ENCODE data around the gene TMEM218. TPM values are rescaled to one million over a fixed set of nuclear protein-coding genes. Genes with fewer than 3 reads are reported as not detected.

TMEM218 gene
- total RNA-seq, 1 experiment from 2014 or later, result 17.9 TPM

DNA sequence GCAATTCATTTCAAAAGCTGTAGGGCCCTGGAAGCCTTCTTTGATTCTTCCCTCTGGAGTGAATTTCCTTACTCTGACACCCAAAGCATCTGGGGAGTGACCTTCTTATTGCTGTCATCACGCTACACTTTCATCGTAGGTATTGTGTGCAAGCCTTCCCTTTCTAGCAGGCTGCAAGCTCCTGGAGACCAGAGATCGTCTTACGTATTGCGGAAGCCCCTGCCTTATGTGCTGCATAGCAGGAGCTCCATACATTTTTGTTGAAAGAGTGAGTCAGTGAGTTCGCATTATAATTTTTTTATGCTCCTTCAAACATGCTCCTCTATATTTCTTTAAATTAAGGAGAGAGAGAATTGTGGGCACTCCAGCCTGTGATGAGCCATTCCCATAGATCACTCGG is 21.2 kb upstream of the TMEM218 start (continued):
- TF ChIP-seq ZBTB33 (IDR thresholded peaks at IDR 0.05; ENCODE audit: extremely low read depth, insufficient replicate concordance, low read length) (no peak), POLR2A (IDR thresholded peaks at IDR 0.05; ENCODE audit: borderline replicate concordance, extremely low read depth, insufficient read depth, insufficient read length) (no peak), POLR2AphosphoS5 (IDR thresholded peaks at IDR 0.05; ENCODE audit: low read depth, low read length) (no peak), YY1 (IDR thresholded peaks at IDR 0.05; ENCODE audit: extremely low read depth, insufficient replicate concordance, low read depth, low read length) (no peak), ELF1 (IDR thresholded peaks at IDR 0.05; ENCODE audit: borderline replicate concordance, low read depth) (no peak)
- TF ChIP-seq, protein P1, sequence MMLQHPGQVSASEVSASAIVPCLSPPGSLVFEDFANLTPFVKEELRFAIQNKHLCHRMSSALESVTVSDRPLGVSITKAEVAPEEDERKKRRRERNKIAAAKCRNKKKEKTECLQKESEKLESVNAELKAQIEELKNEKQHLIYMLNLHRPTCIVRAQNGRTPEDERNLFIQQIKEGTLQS (IDR thresholded peaks at IDR 0.05), result no peak

GRCh38 chr11:125132071-125132470 is 20.6 kb upstream of the TMEM218 start:
- H3K9me3 ChIP-seq (ENCODE audit: control insufficient read depth in 1 of 2, insufficient read depth in 1 of 2, low read depth in 1 of 2, low read length in 2 of 2), result no peaks in the 10 kb centered on the region
- no peaks in the 10 kb centered on the region for H4K20me1 ChIP-seq (ENCODE audit: insufficient read depth)
- DNase-seq (ENCODE audit: low read depth, low spot score) (no peak), ATAC-seq (no peak)
- H3K27me3 ChIP-seq (ENCODE audit: insufficient read depth, low read length), result peaks cover 7% of the 10 kb centered on the region; the same call in 1 of the 2 replicates
- no peak for TF ChIP-seq JUND (IDR thresholded peaks at IDR 0.05)
- TF ChIP-seq, protein P2, sequence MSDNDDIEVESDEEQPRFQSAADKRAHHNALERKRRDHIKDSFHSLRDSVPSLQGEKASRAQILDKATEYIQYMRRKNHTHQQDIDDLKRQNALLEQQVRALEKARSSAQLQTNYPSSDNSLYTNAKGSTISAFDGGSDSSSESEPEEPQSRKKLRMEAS (IDR thresholded peaks at IDR 0.05), result no peak
- TF ChIP-seq SRF (IDR thresholded peaks at IDR 0.05; ENCODE audit: low read depth), result no peak
- TF ChIP-seq EZH2 (IDR thresholded peaks at IDR 0.05), result no peak
- RAD21 ChIA-PET (ENCODE audit: low non-redundant PET in 1 of 2, low total read pairs in 2 of 2, uncharacterized antibody in 2 of 2, unreplicated experiment in 2 of 2), result no interaction called here
- no peaks in the 10 kb centered on the region for H3K36me3 ChIP-seq (ENCODE audit: control insufficient read depth in 1 of 2, insufficient read depth in 2 of 2, low read length in 2 of 2)
- H3K4me1 ChIP-seq (ENCODE audit: control insufficient read depth in 1 of 2, insufficient read depth in 2 of 2, low read length in 2 of 2), result no peaks in the 10 kb centered on the region
- intact Hi-C loops (cut with micrococcal nuclease), result no loop called here
- no peak overlapping the region for H3K27ac ChIP-seq (ENCODE audit: low read depth, low read length)
- POLR2A ChIA-PET, result interaction anchor here (1.2 kb wide), 1 partner anchor 8 kb away, joined by 6 read pairs; no protein-coding TSS in a partner anchor
- no peak overlapping the region for H3K9ac ChIP-seq (ENCODE audit: low read length)
- no peaks in the 10 kb centered on the region for H3K9me2 ChIP-seq (ENCODE audit: insufficient read depth)
- H3K4me3 ChIP-seq (replicated peaks in 1 of 2; ENCODE audit: low read depth in 1 of 2, low read length in 2 of 2), result no peak overlapping the region
- no peaks in the 10 kb centered on the region for H3K79me2 ChIP-seq (ENCODE audit: insufficient read depth, low read length)
- H2AFZ ChIP-seq (ENCODE audit: low read depth, low read length, poor library complexity, severe bottlenecking), result no peak overlapping the region
- BruUV-seq (replicated peaks), result no TSS peak
- H3K4me2 ChIP-seq (ENCODE audit: low read length), result no peak overlapping the region
- CTCF ChIA-PET, result interaction anchor here (0.8 to 2.4 kb wide), 2 partner anchors 8 to 9 kb away, joined by 5 to 11 read pairs; no protein-coding TSS in a partner anchor

Data from HCT116 (cell line).